Embryonic facial prominence (tissue), 1 donor: ENCODE results near the gene LNP1.
"Not testable (repeated sequence)": the region's sequence is repeated elsewhere in the genome, so short reads cannot be mapped to it uniquely, and the experiment has no call there.

Source experiments
- DNase-seq: peaks from one replicate; pipeline ENCODE4 v3.0.0-alpha.2; 2016; ENCODE audit errors: extremely low spot score

LNP1 gene

GRCh38 chr3:100478521-100478920, 77.2 kb downstream of the LNP1 start:
- DNase-seq = not testable (repeated sequence)

- no peak for DNase-seq
Measured at GRCh38 chr3:100480081-100480480, 78.7 kb downstream of the LNP1 start.

- DNase-seq = no peak
Measured at GRCh38 chr3:100482176-100482575, 80.8 kb downstream of the LNP1 start.

GRCh38 chr3:100483529-100483928, 82.2 kb downstream of the LNP1 start:
- DNase-seq = no peak

- DNase-seq = no peak
Measured at GRCh38 chr3:100486808-100487207, 85.5 kb downstream of the LNP1 start.

GRCh38 chr3:100489118-100489517, 87.8 kb downstream of the LNP1 start:
- no peak for DNase-seq

GRCh38 chr3:100492059-100493006, 91.0 kb downstream of the LNP1 start, which contains the start of gene TMEM45A:
TMEM45A (plus strand) TSS chr3:100492619; CDS start chr3:100555212, 62,593 bp downstream.
- peak; percentile 86 for DNase-seq

GRCh38 chr3:100496711-100497261, 95.4 kb downstream of the LNP1 start:
- DNase-seq = no peak

GRCh38 chr3:100499651-100500050, 98.3 kb downstream of the LNP1 start:
- DNase-seq = no peak

- DNase-seq = no peak
Measured at GRCh38 chr3:100500320-100500880, 99.1 kb downstream of the LNP1 start.

- no peak for DNase-seq
Measured at GRCh38 chr3:100503448-100503847, 102.1 kb downstream of the LNP1 start.
